SK-N-SH treated with all-trans-retinoic acid at 6 μM for 48 hours (cell line): ENCODE data around the gene FPR2.

Experiments used
- ATAC-seq: fragments of 200-7000 bp; cut with Tn5 transposase; 3 replicates; pipeline ENCODE4 v1.9.1; 2020; ENCODE audit warnings: mild to moderate bottlenecking, moderate library complexity
- ARNTL ChIP-seq: fragments of 450-650 bp; formaldehyde crosslinking; IDR thresholded peaks from 2 replicates; pipeline ENCODE4 v1.5.0; 2020; ENCODE audit warnings: low read depth, mild to moderate bottlenecking, moderate library complexity, borderline replicate concordance
- CSDC2 ChIP-seq: fragments of 250-450 bp; sonication (Bioruptor Pico); IDR thresholded peaks from 2 replicates; pipeline ENCODE4 v1.5.0; 2020; ENCODE audit warnings: mild to moderate bottlenecking, moderate library complexity
- ESRRG ChIP-seq: fragments of 250-450 bp; sonication (Bioruptor Pico); IDR thresholded peaks from 2 replicates; pipeline ENCODE4 v1.6.1; 2021; ENCODE audit warnings: mild to moderate bottlenecking
- GLIS3 ChIP-seq: fragments of 250-450 bp; sonication (Bioruptor Pico); IDR thresholded peaks from 2 replicates; pipeline ENCODE4 v1.5.0; 2020; ENCODE audit warnings: mild to moderate bottlenecking, moderate library complexity
- ISL1 ChIP-seq: fragments of 250-450 bp; sonication (Bioruptor Pico); IDR thresholded peaks from 2 replicates; pipeline ENCODE4 v2.1.2; 2022; ENCODE audit warnings: mild to moderate bottlenecking, moderate library complexity
- POU6F1 ChIP-seq: fragments of 250-450 bp; sonication (Bioruptor Pico); IDR thresholded peaks from 2 replicates; pipeline ENCODE4 v1.8.0; 2021; ENCODE audit warnings: low read depth, mild to moderate bottlenecking, moderate library complexity, borderline replicate concordance
- PPARA ChIP-seq: fragments of 250-450 bp; sonication (Bioruptor Pico); IDR thresholded peaks from 2 replicates; pipeline ENCODE4 v1.5.0; 2020; ENCODE audit warnings: mild to moderate bottlenecking, borderline replicate concordance
- RARB ChIP-seq: fragments of 250-450 bp; sonication (Bioruptor Pico); IDR thresholded peaks from 2 replicates; pipeline ENCODE4 v1.8.0; 2021; ENCODE audit warnings: mild to moderate bottlenecking, moderate library complexity
- SNAI2 ChIP-seq: fragments of 250-450 bp; sonication (Bioruptor Pico); IDR thresholded peaks from 2 replicates; pipeline ENCODE4 v1.5.0; 2020; ENCODE audit warnings: mild to moderate bottlenecking, moderate library complexity
- TOX ChIP-seq: fragments of 250-450 bp; sonication (Bioruptor Pico); IDR thresholded peaks from 2 replicates; pipeline ENCODE4 v1.8.0; 2021; ENCODE audit warnings: mild to moderate bottlenecking, moderate library complexity, borderline replicate concordance
- ZC3H10 ChIP-seq: fragments of 250-450 bp; sonication (Bioruptor Pico); IDR thresholded peaks from 2 replicates; pipeline ENCODE4 v1.5.1; 2021; ENCODE audit warnings: mild to moderate bottlenecking, moderate library complexity
- ZFP3 ChIP-seq: fragments of 250-450 bp; sonication (Bioruptor Pico); IDR thresholded peaks from 2 replicates; pipeline ENCODE4 v1.5.0; 2020; ENCODE audit warnings: mild to moderate bottlenecking, moderate library complexity
- ZFP30 ChIP-seq: fragments of 450-650 bp; formaldehyde crosslinking; IDR thresholded peaks from 2 replicates; pipeline ENCODE4 v1.5.0; 2022; ENCODE audit warnings: mild to moderate bottlenecking, moderate library complexity
- ZNF565 ChIP-seq: fragments of 450-650 bp; formaldehyde crosslinking; conservative IDR thresholded peaks from 2 replicates; pipeline ENCODE4 v1.5.0; 2020; ENCODE audit warnings: low read depth, mild to moderate bottlenecking, moderate library complexity
- ZNF8 ChIP-seq: fragments of 450-650 bp; formaldehyde crosslinking; IDR thresholded peaks from 2 replicates; pipeline ENCODE4 v1.5.0; 2020; ENCODE audit warnings: mild to moderate bottlenecking, moderate library complexity
- TF ChIP-seq, protein P1 (sequence below): fragments of 250-450 bp; sonication (Bioruptor Pico); IDR thresholded peaks from 2 replicates; pipeline ENCODE4 v1.5.0; 2020; ENCODE audit warnings: mild to moderate bottlenecking, moderate library complexity
- TF ChIP-seq, protein P2 (sequence below): fragments of 250-450 bp; sonication (Bioruptor Pico); IDR thresholded peaks from 2 replicates; pipeline ENCODE4 v1.8.0; 2020; ENCODE audit warnings: mild to moderate bottlenecking, moderate library complexity, borderline replicate concordance
- TF ChIP-seq, protein P3 (sequence below): fragments of 250-450 bp; sonication (Bioruptor Pico); IDR thresholded peaks from 2 replicates; pipeline ENCODE4 v1.5.1; 2020; ENCODE audit warnings: low read depth, mild to moderate bottlenecking, moderate library complexity

Gene FPR2

DNA sequence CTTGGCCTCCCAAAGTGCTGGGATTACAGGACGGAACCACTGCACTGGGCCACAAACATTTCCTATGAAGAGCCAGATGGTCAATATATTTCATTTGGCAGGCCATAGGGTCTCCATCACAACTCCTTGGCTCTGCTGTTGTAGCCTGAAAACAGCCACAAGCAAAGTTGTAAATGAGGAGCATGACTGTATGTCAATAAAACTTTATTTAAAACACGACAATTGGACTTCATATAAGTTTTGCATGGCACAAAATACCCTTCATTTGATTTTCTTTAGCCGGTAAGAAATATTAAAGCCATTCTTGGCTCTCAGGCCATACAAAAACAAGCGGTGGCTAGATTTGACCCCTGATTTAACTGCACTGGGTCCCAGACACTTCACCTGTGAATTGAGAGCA is 6.2 kb upstream of the FPR2 start:
- ATAC-seq, result no peak
- no peak for TF ChIP-seq ESRRG (CRISPR knock-in tag)
- TF ChIP-seq, protein P1, sequence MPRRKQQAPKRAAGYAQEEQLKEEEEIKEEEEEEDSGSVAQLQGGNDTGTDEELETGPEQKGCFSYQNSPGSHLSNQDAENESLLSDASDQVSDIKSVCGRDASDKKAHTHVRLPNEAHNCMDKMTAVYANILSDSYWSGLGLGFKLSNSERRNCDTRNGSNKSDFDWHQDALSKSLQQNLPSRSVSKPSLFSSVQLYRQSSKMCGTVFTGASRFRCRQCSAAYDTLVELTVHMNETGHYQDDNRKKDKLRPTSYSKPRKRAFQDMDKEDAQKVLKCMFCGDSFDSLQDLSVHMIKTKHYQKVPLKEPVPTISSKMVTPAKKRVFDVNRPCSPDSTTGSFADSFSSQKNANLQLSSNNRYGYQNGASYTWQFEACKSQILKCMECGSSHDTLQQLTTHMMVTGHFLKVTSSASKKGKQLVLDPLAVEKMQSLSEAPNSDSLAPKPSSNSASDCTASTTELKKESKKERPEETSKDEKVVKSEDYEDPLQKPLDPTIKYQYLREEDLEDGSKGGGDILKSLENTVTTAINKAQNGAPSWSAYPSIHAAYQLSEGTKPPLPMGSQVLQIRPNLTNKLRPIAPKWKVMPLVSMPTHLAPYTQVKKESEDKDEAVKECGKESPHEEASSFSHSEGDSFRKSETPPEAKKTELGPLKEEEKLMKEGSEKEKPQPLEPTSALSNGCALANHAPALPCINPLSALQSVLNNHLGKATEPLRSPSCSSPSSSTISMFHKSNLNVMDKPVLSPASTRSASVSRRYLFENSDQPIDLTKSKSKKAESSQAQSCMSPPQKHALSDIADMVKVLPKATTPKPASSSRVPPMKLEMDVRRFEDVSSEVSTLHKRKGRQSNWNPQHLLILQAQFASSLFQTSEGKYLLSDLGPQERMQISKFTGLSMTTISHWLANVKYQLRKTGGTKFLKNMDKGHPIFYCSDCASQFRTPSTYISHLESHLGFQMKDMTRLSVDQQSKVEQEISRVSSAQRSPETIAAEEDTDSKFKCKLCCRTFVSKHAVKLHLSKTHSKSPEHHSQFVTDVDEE (CRISPR knock-in tag), result no peak
- no peak for TF ChIP-seq ZNF8 (CRISPR knock-in tag)
- TF ChIP-seq ARNTL (CRISPR knock-in tag), result no peak
- no peak for TF ChIP-seq SNAI2 (CRISPR knock-in tag)
- TF ChIP-seq RARB (CRISPR knock-in tag), result no peak
- TF ChIP-seq, protein P2, sequence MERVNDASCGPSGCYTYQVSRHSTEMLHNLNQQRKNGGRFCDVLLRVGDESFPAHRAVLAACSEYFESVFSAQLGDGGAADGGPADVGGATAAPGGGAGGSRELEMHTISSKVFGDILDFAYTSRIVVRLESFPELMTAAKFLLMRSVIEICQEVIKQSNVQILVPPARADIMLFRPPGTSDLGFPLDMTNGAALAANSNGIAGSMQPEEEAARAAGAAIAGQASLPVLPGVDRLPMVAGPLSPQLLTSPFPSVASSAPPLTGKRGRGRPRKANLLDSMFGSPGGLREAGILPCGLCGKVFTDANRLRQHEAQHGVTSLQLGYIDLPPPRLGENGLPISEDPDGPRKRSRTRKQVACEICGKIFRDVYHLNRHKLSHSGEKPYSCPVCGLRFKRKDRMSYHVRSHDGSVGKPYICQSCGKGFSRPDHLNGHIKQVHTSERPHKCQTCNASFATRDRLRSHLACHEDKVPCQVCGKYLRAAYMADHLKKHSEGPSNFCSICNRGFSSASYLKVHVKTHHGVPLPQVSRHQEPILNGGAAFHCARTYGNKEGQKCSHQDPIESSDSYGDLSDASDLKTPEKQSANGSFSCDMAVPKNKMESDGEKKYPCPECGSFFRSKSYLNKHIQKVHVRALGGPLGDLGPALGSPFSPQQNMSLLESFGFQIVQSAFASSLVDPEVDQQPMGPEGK (CRISPR knock-in tag), result no peak
- no peak for TF ChIP-seq ZC3H10 (CRISPR knock-in tag)
- no peak for TF ChIP-seq GLIS3 (CRISPR knock-in tag)
- TF ChIP-seq ZNF565, result no peak
- no peak for TF ChIP-seq PPARA (CRISPR knock-in tag)
- no peak for TF ChIP-seq POU6F1
- TF ChIP-seq, all 23 proteins: peak for 0

DNA sequence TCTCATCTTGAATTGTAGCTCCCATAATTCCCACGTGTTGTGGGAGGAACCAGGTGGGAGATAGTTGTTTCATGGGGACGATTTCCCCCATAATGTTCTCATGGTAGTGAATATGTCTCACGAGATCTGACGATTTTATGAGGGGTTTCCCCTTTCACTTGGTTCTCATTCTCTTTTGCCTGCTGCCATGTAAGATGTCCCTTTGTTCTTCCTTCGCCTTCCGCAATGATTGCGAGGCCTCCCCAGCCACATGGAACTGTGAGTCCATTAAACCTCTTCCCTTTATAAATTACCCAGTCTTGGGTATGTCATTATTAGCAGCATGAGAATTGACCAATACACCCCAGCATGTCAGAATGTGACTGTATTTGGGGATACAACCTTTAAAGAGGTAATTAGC is 5.4 kb upstream of the FPR2 start:
- TF ChIP-seq PPARA (CRISPR knock-in tag), result no peak
- TF ChIP-seq ZFP3 (CRISPR knock-in tag), result no peak
- no peak for TF ChIP-seq ZNF8 (CRISPR knock-in tag)
- TF ChIP-seq SNAI2 (CRISPR knock-in tag), result no peak
- TF ChIP-seq, protein P1 (CRISPR knock-in tag), result no peak
- TF ChIP-seq GLIS3 (CRISPR knock-in tag), result no peak
- no peak for TF ChIP-seq CSDC2 (CRISPR knock-in tag)
- TF ChIP-seq RARB (CRISPR knock-in tag), result no peak
- TF ChIP-seq, protein P3, sequence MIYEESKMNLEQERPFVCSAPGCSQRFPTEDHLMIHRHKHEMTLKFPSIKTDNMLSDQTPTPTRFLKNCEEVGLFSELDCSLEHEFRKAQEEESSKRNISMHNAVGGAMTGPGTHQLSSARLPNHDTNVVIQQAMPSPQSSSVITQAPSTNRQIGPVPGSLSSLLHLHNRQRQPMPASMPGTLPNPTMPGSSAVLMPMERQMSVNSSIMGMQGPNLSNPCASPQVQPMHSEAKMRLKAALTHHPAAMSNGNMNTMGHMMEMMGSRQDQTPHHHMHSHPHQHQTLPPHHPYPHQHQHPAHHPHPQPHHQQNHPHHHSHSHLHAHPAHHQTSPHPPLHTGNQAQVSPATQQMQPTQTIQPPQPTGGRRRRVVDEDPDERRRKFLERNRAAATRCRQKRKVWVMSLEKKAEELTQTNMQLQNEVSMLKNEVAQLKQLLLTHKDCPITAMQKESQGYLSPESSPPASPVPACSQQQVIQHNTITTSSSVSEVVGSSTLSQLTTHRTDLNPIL, result no peak
- TF ChIP-seq ZC3H10 (CRISPR knock-in tag), result no peak
- TF ChIP-seq ISL1 (CRISPR knock-in tag), result no peak
- no peak for TF ChIP-seq ZFP30
- ATAC-seq, result no peak

DNA sequence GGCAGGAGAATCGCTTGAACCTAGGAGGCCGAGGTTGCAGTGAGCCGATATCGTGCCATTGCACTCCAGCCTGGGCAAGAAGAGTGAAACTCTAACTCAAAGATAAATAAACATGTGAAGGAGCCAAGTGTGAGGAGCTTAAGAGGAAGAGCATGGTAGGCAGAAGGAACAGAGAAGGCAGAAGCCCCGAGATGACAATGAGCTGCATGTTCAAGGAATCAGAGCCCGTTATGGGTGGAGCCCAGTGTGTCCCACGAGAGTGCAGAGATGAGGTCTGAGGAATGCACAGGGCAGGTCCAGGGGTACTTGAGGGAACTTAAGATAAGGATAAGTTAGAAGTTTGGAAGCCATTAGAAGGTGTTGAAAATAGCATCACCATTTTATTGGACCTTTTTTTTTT is 716 bp downstream of the FPR2 start:
- no peak for ATAC-seq
- no peak for TF ChIP-seq ISL1 (CRISPR knock-in tag)
- no peak for TF ChIP-seq RARB (CRISPR knock-in tag)
- TF ChIP-seq SNAI2 (CRISPR knock-in tag), result no peak
- no peak for TF ChIP-seq PPARA (CRISPR knock-in tag)
- TF ChIP-seq ZFP3 (CRISPR knock-in tag), result no peak
- TF ChIP-seq ESRRG (CRISPR knock-in tag), result no peak
- no peak for TF ChIP-seq TOX (CRISPR knock-in tag)
- TF ChIP-seq, all 23 proteins: peak for 0
